K562 (cell line): ENCODE measurements around the gene RNF212B. TPM values are rescaled to one million over a fixed set of nuclear protein-coding genes. Genes with fewer than 3 reads are reported as not detected.
A peak's percentile ranks its signal among the peaks of the same experiment; 100 is the strongest.

ENCODE experiments used
- E2F3 ChIP-seq: fragments of 250-450 bp; sonication (Bioruptor Pico); IDR thresholded peaks from 2 replicates; pipeline ENCODE4 v1.4.0; 2020; ENCODE audit warnings: mild to moderate bottlenecking
- GTF2E2 ChIP-seq: fragments of 200-800 bp; sonication (Bioruptor generic); IDR thresholded peaks from 2 replicates; pipeline ENCODE4 v1.6.1; 2016; ENCODE audit warnings: missing genetic modification characterization, missing compliant biosample characterization
- HMBOX1 ChIP-seq: sonication (generic); IDR thresholded peaks from 2 replicates; pipeline ENCODE4 v1.6.1; 2016
- IRF2 ChIP-seq: sonication (generic); formaldehyde crosslinking; IDR thresholded peaks from 2 replicates; pipeline ENCODE4 v1.8.1; 2022; ENCODE audit warnings: mild to moderate bottlenecking, missing genetic modification reagents
- KDM4B ChIP-seq, 2 experiments: fragments of 450-650 bp in 1 of 2; sonication (generic) in 1 of 2; IDR thresholded peaks; 2 replicates each; pipeline ENCODE4 v1.6.1; 2016 to 2017; ENCODE audit warnings: borderline replicate concordance in 2 of 2, antibody characterized with exemption in 1 of 2, low read depth in 1 of 2, mild to moderate bottlenecking in 1 of 2
- KLF10 ChIP-seq: fragments of 250-450 bp; sonication (Bioruptor Pico); IDR thresholded peaks from 2 replicates; pipeline ENCODE4 v1.6.1; 2021; ENCODE audit warnings: matching md5 sums
- MAZ ChIP-seq, 2 experiments: fragments of 450-650 bp in 1 of 2; sonication (generic) in 1 of 2; formaldehyde crosslinking; IDR thresholded peaks in 1 of 2; conservative IDR thresholded peaks in 1 of 2; 2 replicates each; pipeline versions ENCODE4 v1.4.0 to v1.5.0; 2020; ENCODE audit warnings: mild to moderate bottlenecking in 1 of 2, missing genetic modification reagents in 1 of 2
- NBN ChIP-seq: fragments of 450-650 bp; IDR thresholded peaks from 2 replicates; pipeline ENCODE4 v1.6.1; 2016; ENCODE audit warnings: low read depth, mild to moderate bottlenecking
- OTX1 ChIP-seq: fragments of 450-650 bp; formaldehyde crosslinking; IDR thresholded peaks from 2 replicates; pipeline ENCODE4 v1.4.0; 2022; ENCODE audit warnings: mild to moderate bottlenecking
- PHF20 ChIP-seq: fragments of 450-650 bp; IDR thresholded peaks from 2 replicates; pipeline ENCODE4 v1.6.1; 2018; ENCODE audit not compliant: partially characterized antibody
- PHTF2 ChIP-seq: fragments of 250-450 bp; sonication (Bioruptor Pico); IDR thresholded peaks from 2 replicates; pipeline ENCODE4 v1.5.0; 2021; ENCODE audit warnings: mild to moderate bottlenecking
- POLR2B ChIP-seq: fragments of 450-650 bp; IDR thresholded peaks from 2 replicates; pipeline ENCODE4 v1.6.1; 2018; ENCODE audit warnings: low read depth; ENCODE audit not compliant: partially characterized antibody
- PTTG1 ChIP-seq: fragments of 450-650 bp; IDR thresholded peaks from 2 replicates; pipeline ENCODE4 v1.6.1; 2016; ENCODE audit warnings: low read depth, mild to moderate bottlenecking, missing genetic modification characterization, missing compliant biosample characterization
- RBM34 ChIP-seq: fragments of 200-400 bp; formaldehyde crosslinking; IDR thresholded peaks from 2 replicates; pipeline ENCODE4 v1.6.1; 2018; ENCODE audit warnings: low read length, borderline replicate concordance; ENCODE audit not compliant: insufficient read depth
- SIN3A ChIP-seq, 2 experiments: fragments of 150-350 bp in 1 of 2; IDR thresholded peaks; 2 replicates each; pipeline ENCODE4 v1.6.1; 2011 to 2016; ENCODE audit warnings: borderline replicate concordance in 2 of 2, low read depth in 2 of 2, low read length in 2 of 2, mild to moderate bottlenecking in 2 of 2, moderate library complexity in 2 of 2; ENCODE audit not compliant: control insufficient read depth in 1 of 2
- SIRT6 ChIP-seq: IDR thresholded peaks from one replicate; pipeline ENCODE4 v1.6.1; 2012; ENCODE audit warnings: low read depth, mild to moderate bottlenecking, control low read depth, inconsistent platforms, low read length, moderate library complexity
- SMAD1 ChIP-seq: fragments of 150-350 bp; IDR thresholded peaks from 2 replicates; pipeline ENCODE4 v1.6.1; 2014; ENCODE audit warnings: low read length, low read depth; ENCODE audit not compliant: partially characterized antibody
- SREBF2 ChIP-seq: sonication (generic); formaldehyde crosslinking; IDR thresholded peaks from 2 replicates; pipeline ENCODE4 v1.4.0; 2020; ENCODE audit warnings: mild to moderate bottlenecking, missing genetic modification reagents
- TCF7L2 ChIP-seq: fragments of 150-350 bp; IDR thresholded peaks from 2 replicates; pipeline ENCODE4 v1.6.1; 2016; ENCODE audit warnings: low read depth, mild to moderate bottlenecking, low read length, moderate library complexity
- TGIF2 ChIP-seq: sonication (generic); formaldehyde crosslinking; IDR thresholded peaks from 2 replicates; pipeline ENCODE4 v1.8.1; 2022; ENCODE audit warnings: mild to moderate bottlenecking, missing genetic modification reagents, moderate library complexity
- YY1 ChIP-seq, 3 experiments: IDR thresholded peaks; 2 replicates each; pipeline ENCODE4 v1.6.1; 2011; ENCODE audit warnings: low read length in 2 of 3, mild to moderate bottlenecking in 2 of 3, moderate library complexity in 2 of 3, borderline replicate concordance in 1 of 3, control low read depth in 1 of 3, low read depth in 1 of 3; ENCODE audit not compliant: insufficient read depth in 3 of 3, insufficient replicate concordance in 2 of 3, control insufficient read depth in 1 of 3, insufficient read length in 1 of 3; ENCODE audit errors: extremely low read depth in 1 of 3
- ZNF12 ChIP-seq: sonication (generic); formaldehyde crosslinking; IDR thresholded peaks from 2 replicates; pipeline ENCODE4 v1.4.0; 2020; ENCODE audit warnings: mild to moderate bottlenecking, missing genetic modification reagents
- ZNF324 ChIP-seq: fragments of 250-450 bp; sonication (Bioruptor Pico); IDR thresholded peaks from 2 replicates; pipeline ENCODE4 v1.4.0; 2020; ENCODE audit warnings: mild to moderate bottlenecking
- polyA plus RNA-seq, 8 experiments: library from polyadenylated mRNA; depleted of rRNA in 4 of 8; stranded (reverse) in 5 of 8; unstranded in 3 of 8; fragments of >200 nt; fragmentation: Nextera tagmentation in 2 of 8; fragmentation: Illumina TruSeq in 1 of 8; extraction: Ambion mirVana in 2 of 8; extraction: Trizol in 1 of 8; gene quantifications; 2 replicates each; pipeline versions ENCODE4 v1.2.1 to v1.2.3, GENCODE V29; 2011 to 2014; ENCODE audit warnings: inconsistent platforms in 1 of 8, missing spikeins in 1 of 8
- total RNA-seq, 7 experiments: library from RNA; depleted of rRNA in 6 of 7; stranded (reverse); fragments of >200 nt in 6 of 7; fragmentation: Illumina TruSeq in 2 of 7; extraction: Trizol in 2 of 7; gene quantifications; 2 replicates each; pipeline versions ENCODE4 v1.2.1 to v1.2.3, GENCODE V29; 2011 to 2021; ENCODE audit warnings: low replicate concordance in 1 of 7
- TF ChIP-seq, protein P1 (sequence below): sonication (generic); formaldehyde crosslinking; IDR thresholded peaks from 2 replicates; pipeline ENCODE4 v1.8.1; 2022; ENCODE audit warnings: missing genetic modification reagents

Gene RNF212B
- total and polyA plus RNA-seq, 9 of the 15 experiments (the other 6 are each of a cell fraction or from before 2014, with no cell fraction given), result 0.15 to 0.43 (median 0.27) TPM; not detected in 3

DNA sequence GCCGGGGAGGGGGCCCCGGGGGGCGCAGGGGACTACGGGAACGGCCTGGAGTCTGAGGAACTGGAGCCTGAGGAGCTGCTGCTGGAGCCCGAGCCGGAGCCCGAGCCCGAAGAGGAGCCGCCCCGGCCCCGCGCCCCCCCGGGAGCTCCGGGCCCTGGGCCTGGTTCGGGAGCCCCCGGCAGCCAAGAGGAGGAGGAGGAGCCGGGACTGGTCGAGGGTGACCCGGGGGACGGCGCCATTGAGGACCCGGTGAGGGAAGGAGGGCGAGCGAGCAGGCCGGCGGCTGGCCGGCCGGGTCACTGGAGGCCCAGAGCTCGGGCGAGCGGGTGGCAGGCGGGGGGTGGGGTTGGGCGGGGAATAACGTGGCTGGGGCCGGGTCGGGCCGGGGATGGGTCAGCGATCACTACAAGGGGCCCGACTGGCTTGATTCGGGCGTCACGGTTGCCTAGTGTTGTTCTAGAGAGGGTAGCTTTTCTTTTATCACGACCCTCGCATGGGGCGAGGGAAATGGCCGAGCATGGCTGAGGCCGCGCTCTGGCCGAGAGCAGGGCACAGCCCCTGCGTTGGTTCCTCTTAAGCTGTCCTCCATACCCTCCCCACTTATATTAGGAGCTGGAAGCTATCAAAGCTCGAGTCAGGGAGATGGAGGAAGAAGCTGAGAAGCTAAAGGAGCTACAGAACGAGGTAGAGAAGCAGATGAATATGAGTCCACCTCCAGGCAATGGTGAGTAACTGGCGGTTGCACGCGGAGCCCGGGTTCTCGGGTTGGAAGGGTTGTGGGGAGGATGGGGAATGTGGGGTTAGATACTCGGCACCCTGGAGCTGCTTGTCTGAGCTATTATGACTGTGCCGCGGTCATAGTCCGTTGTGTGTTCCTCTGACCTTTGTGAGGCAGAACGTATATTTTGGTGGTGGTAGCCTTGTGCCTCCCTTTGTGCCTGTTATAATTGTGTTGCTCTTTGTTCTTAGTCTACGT lies 84.1 kb downstream of the RNF212B start (continued):
- TF ChIP-seq TGIF2 (CRISPR knock-in tag) (no peak), TCF7L2 (no peak), ZNF324 (no peak), PHF20 (no peak), KDM4B (IDR thresholded peaks at IDR 0.05; ENCODE audit: borderline replicate concordance in 2 of 2, low read depth in 1 of 2) (no peak), OTX1 (CRISPR knock-in tag) (no peak), RBM34 (no peak), SIRT6 (no peak), HMBOX1 (no peak), PTTG1 (tag) (no peak), IRF2 (CRISPR knock-in tag) (no peak), POLR2B (no peak), MAZ (CRISPR knock-in tag; conservative IDR thresholded peaks at IDR 0.05 in 1 of 2, IDR thresholded peaks at IDR 0.05 in 1 of 2) (no peak; a peak in 1 of 4 replicates), SMAD1 (no peak), NBN (no peak), SIN3A (IDR thresholded peaks at IDR 0.05; ENCODE audit: borderline replicate concordance in 2 of 2, control insufficient read depth in 1 of 2, low read depth in 2 of 2, low read length in 2 of 2) (peak; percentile 5 to 34; a peak in 2 of 4 replicates), SREBF2 (CRISPR knock-in tag) (no peak), ZNF12 (CRISPR knock-in tag) (no peak), KLF10 (CRISPR knock-in tag) (no peak), PHTF2 (CRISPR knock-in tag) (no peak), E2F3 (no peak; the same call in 1 of the 2 replicates), YY1 (IDR thresholded peaks at IDR 0.05; ENCODE audit: borderline replicate concordance in 1 of 3, control insufficient read depth in 1 of 3, extremely low read depth in 1 of 3, insufficient read depth in 3 of 3, insufficient read length in 1 of 3, insufficient replicate concordance in 2 of 3, low read depth in 1 of 3, low read length in 2 of 3) (peak in 2 of 3 experiments; percentile 13 to 59), GTF2E2 (peak; percentile 90; the same call in 1 of the 2 replicates)
- TF ChIP-seq, protein P1, sequence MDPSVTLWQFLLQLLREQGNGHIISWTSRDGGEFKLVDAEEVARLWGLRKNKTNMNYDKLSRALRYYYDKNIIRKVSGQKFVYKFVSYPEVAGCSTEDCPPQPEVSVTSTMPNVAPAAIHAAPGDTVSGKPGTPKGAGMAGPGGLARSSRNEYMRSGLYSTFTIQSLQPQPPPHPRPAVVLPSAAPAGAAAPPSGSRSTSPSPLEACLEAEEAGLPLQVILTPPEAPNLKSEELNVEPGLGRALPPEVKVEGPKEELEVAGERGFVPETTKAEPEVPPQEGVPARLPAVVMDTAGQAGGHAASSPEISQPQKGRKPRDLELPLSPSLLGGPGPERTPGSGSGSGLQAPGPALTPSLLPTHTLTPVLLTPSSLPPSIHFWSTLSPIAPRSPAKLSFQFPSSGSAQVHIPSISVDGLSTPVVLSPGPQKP (CRISPR knock-in tag), result no peak
